ENCODE measurements around the gene SLC4A11.
"Not testable (repeated sequence)": the region's sequence is repeated elsewhere in the genome, so short reads cannot be mapped to it uniquely, and the experiment has no call there.

Gene SLC4A11

GRCh38 chr20:3203315-3204123 is 35.5 kb downstream of the SLC4A11 start:
- peak; percentile 32 for DNase-seq (ENCODE audit: low spot score)

- DNase-seq (ENCODE audit: low spot score) = no peak
These were observed 36.0 kb downstream of the SLC4A11 start for GRCh38 chr20:3202965-3203314.

DNA sequence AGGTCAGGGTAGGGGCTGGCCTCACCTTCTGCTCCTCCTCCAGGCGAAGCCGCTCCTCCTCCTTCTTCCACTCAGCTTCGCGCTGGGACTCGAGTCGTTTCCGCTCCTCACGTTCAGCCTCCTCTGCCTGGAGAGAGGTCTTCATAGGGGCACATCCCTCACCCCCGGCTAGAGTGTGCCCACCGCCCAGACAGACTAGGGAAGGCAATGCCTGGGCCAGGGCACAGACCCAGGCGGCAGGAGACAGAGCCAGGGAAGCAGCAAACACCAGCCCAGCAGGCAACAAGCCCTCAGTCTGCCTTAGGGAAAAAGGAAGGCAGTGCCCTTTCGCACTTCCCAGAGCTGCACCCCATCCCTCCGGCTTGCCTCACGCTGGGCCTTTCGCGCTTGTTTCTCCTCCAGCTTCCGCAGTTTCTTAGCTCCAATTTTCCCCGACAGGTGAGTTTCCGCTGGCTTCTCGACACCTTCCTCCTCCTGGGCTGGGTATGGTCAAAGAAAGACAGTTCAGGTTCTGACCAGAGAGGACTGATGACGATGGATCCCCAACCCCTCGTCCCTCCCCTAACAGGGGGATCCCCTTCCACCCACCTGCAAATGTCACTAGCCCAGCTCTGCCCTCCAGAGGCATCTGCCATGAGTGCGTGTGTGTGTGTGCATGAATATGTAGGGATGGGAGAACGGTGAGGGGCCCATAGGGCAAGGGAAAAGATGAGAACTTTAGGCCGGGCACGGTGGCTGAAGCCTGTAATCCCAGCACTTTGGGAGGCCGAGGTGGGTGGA is 38.8 kb downstream of the SLC4A11 start:
- no peak for DNase-seq (ENCODE audit: low spot score)

- DNase-seq (ENCODE audit: low spot score) = no peak
These were observed 39.8 kb downstream of the SLC4A11 start for GRCh38 chr20:3199206-3199605.

DNA sequence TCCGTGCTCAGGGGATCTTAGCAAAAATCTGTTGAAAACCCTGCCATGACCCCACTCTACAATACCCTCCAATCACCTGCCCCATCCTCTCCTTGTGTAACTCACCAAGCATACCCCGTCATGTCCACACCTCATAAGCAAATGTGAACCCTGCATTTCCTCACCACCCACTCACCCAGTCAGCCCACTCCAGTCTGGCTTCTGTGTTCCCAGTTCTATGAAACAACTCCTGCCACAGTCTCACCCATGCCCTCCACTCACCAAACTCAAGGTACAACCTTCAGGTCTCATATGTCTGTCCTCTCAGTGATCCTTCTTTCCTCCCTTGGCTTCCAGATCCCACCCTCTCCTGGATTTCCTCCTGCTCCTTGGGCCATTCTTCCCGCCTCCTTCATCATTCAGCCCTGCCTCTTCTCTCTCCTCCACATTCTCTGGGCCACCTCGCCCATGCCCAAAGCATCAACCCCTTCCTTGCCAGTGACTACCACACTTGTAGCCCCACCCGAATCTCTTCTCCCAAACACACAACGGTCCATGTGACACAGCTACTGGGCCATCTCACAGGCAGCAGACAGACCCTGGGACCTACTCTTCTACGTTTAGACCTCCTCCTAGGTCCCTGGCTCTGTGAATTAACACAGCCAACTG is 43.3 kb downstream of the SLC4A11 start:
- no peak for DNase-seq (ENCODE audit: low spot score)

- DNase-seq (ENCODE audit: low spot score) = no peak
These were observed 44.2 kb downstream of the SLC4A11 start for GRCh38 chr20:3194617-3195280.

GRCh38 chr20:3193806-3194616 is 45.0 kb downstream of the SLC4A11 start:
- DNase-seq (ENCODE audit: low spot score) = no peak

DNA sequence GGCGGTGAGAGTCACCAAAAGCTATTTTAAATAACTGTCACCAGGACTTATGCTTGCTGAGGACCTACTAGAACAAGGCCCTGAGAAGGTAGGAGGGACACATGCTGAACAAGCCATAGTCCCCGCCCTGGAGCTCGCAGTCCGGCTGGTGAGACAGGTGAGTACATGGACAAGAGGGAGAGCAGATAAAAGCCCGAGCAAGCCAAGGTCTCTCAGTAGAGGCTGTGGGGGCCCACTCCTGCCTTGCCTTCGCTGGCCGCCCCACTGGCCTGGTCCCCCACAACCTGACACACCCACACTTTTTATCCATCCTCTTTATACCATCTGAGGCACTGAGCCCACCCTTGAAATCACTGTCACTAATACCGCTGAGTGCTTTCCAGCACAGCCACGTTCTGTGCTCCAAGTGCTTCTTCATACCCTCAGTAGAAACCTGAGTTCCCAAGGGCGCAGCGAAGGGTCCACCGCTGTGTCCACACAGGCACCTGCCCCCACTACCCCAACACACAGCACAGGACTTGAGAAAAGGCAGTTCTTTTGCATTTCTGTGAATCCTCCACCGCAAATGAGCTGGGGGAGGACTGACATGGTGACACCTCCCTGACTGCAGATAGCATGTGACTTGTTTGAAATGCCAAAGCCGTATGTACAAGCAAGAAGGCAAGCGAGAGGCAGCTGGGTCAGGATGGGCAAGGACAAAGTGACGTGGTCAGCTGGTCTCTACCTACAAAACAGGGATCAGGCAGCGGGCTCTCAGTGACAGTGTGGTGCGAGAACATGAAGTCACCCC is 46.6 kb downstream of the SLC4A11 start:
- no peak for DNase-seq (ENCODE audit: low spot score)

- DNase-seq (ENCODE audit: low spot score) = no peak
These were observed 48.3 kb downstream of the SLC4A11 start for GRCh38 chr20:3190681-3191111.

GRCh38 chr20:3189561-3190131 is 49.3 kb downstream of the SLC4A11 start:
- no peak for DNase-seq (ENCODE audit: low spot score)

- DNase-seq (ENCODE audit: low spot score) = no peak
These were observed 50.1 kb downstream of the SLC4A11 start for GRCh38 chr20:3188823-3189413.

GRCh38 chr20:3187861-3188260 is 51.1 kb downstream of the SLC4A11 start:
- not testable (repeated sequence) for DNase-seq (ENCODE audit: low spot score)

DNA sequence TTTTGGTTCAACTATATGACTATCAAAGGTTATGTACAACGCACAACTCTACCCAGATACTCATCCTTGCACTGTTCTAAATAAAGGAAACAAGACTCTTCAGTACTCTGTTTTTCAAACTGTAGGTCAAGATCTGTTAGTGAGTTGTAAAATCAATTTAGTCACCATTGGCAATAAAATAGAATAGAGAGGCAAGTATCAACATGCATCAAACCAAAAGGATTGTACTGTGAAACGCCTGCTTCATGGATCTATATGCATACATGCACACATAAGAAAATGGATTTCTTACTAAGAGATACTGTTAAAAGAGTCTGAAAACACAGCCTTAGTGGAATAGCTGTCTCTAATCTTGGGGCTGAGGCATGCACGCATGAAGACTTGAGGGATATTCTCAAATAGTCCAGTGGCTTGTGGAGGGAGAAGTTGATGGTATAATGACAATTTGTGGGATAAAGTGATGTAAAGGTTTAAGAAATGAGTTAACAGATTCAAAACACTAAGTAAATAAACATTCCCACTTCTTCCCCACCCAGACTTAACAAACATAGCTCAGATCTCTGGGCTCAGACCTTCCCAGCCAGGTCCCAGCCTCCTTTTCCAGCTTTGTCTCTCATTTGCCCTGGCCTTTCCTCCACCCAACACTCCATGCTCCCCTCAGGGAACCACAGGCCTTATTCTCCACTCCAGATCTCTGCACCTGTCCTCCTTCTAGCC is 54.9 kb downstream of the SLC4A11 start:
- DNase-seq (ENCODE audit: low spot score) = no peak

DNA sequence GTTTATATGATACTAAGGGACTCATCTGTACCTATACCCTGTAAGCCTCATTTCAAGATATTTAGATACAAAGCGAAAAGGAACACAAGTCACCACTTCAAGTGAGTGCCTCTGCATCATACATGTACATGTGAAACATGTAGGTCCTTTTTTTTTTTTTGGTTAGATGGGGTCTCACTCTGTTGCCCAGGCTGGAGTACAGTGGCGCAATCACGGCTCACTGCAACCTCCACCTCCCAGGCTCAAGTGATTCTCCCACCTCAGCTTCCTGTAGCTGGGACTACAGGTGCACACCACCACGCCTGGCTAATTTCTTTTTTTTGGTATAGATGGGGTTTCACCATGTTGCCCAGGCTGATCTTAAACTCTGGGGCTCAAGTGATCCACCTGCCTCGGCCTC is 56.6 kb downstream of the SLC4A11 start:
- not testable (repeated sequence) for DNase-seq (ENCODE audit: low spot score)

- DNase-seq (ENCODE audit: low spot score) = no peak
These were observed 57.7 kb downstream of the SLC4A11 start for GRCh38 chr20:3181270-3181669.

- DNase-seq (ENCODE audit: low spot score) = no peak
These were observed 58.7 kb downstream of the SLC4A11 start for GRCh38 chr20:3180319-3180718.

DNA sequence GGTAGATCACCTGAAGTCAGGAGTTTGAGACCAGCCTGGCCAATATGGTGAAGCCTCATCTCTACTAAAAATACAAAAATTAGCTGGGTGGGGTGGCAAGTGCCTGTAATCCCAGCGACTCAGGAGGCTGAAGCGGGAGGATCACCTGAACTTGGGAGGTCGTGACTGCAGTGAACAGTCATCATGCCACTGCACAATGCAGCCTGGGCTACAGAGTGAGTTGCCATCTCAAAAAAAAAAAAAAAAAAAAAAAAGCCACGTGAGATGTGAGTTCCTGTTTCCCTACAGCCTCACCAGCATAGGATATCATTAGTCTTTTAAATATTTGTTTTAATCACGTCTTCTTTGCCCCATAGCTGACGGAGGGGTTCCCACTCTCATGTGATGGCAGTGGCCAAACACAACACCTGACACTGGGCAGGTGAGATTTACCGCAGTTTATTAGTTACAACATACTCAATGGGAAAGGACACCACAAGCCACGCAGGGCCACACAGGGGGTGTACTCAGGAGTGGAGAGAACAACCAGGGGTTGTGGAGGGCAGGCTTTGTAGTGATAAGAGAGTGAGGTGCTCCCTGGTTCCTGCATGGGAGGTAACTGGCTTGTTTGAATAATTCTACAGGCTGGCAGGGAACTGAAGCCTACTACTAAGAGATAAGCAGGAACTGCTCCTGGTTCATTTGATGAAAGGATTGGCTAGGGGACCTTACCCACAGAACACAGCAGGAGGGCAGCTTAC is 61.1 kb downstream of the SLC4A11 start:
- DNase-seq (ENCODE audit: low spot score) = no peak
